ENCODE data around the gene STK32B. TPM values are rescaled to one million over a fixed set of nuclear protein-coding genes. Genes with fewer than 3 reads are reported as not detected.

Gene STK32B
- total RNA-seq, 1 donor from 2014 or later = 3.5 TPM

- H3K27me3 Mint-ChIP-seq (ENCODE audit: low read depth) = no peaks in the 10 kb centered on the region
- no peak overlapping the region for H3K4me3 Mint-ChIP-seq
- no peak for TF ChIP-seq CTCF (conservative IDR thresholded peaks at IDR 0.05)
- no peaks in the 10 kb centered on the region for H3K9me3 Mint-ChIP-seq
- DNase-seq (ENCODE audit: low read depth, low spot score) = no peak
- no peaks in the 10 kb centered on the region for H3K4me1 Mint-ChIP-seq
- H3K27ac Mint-ChIP-seq (ENCODE audit: unreplicated experiment) = no peak overlapping the region
- no peaks in the 10 kb centered on the region for H3K36me3 Mint-ChIP-seq (ENCODE audit: low read depth)
Observed at GRCh38 chr4:5067908-5068307, 16.6 kb downstream of the STK32B start.

GRCh38 chr4:5069901-5070300, 18.6 kb downstream of the STK32B start:
- Mint-ChIP-seq H3K36me3 (ENCODE audit: low read depth) (no peaks in the 10 kb centered on the region), H3K27ac (ENCODE audit: unreplicated experiment) (no peak overlapping the region), H3K4me3 (no peak overlapping the region), H3K27me3 (ENCODE audit: low read depth) (no peaks in the 10 kb centered on the region), H3K9me3 (no peaks in the 10 kb centered on the region), H3K4me1 (no peaks in the 10 kb centered on the region)
- no peak for DNase-seq (ENCODE audit: low read depth, low spot score)
- TF ChIP-seq CTCF (conservative IDR thresholded peaks at IDR 0.05) = no peak

GRCh38 chr4:5072948-5073347, 21.7 kb downstream of the STK32B start:
- no peak for TF ChIP-seq CTCF (conservative IDR thresholded peaks at IDR 0.05)
- DNase-seq (ENCODE audit: low read depth, low spot score) = no peak
- Mint-ChIP-seq H3K4me1 (no peaks in the 10 kb centered on the region), H3K36me3 (ENCODE audit: low read depth) (no peaks in the 10 kb centered on the region), H3K4me3 (no peak overlapping the region), H3K27me3 (ENCODE audit: low read depth) (no peaks in the 10 kb centered on the region), H3K27ac (ENCODE audit: unreplicated experiment) (no peak overlapping the region), H3K9me3 (peaks cover 1% of the 10 kb centered on the region)

- no peak overlapping the region for H3K4me3 Mint-ChIP-seq
- peaks cover 5% of the 10 kb centered on the region for H3K4me1 Mint-ChIP-seq
- H3K36me3 Mint-ChIP-seq (ENCODE audit: low read depth) = peaks cover 6% of the 10 kb centered on the region
- no peaks in the 10 kb centered on the region for H3K27me3 Mint-ChIP-seq (ENCODE audit: low read depth)
- H3K9me3 Mint-ChIP-seq = peaks cover 12% of the 10 kb centered on the region
- DNase-seq (ENCODE audit: low read depth, low spot score) = no peak
- no peak overlapping the region for H3K27ac Mint-ChIP-seq (ENCODE audit: unreplicated experiment)
- TF ChIP-seq CTCF (conservative IDR thresholded peaks at IDR 0.05) = no peak
Observed at GRCh38 chr4:5078009-5078408, 26.7 kb downstream of the STK32B start.

GRCh38 chr4:5079581-5079980, 28.3 kb downstream of the STK32B start:
- H3K27ac Mint-ChIP-seq (ENCODE audit: unreplicated experiment) = no peak overlapping the region
- H3K27me3 Mint-ChIP-seq (ENCODE audit: low read depth) = no peaks in the 10 kb centered on the region
- H3K36me3 Mint-ChIP-seq (ENCODE audit: low read depth) = peaks cover 10% of the 10 kb centered on the region
- peaks cover 12% of the 10 kb centered on the region for H3K9me3 Mint-ChIP-seq
- no peak for TF ChIP-seq CTCF (conservative IDR thresholded peaks at IDR 0.05)
- no peak for DNase-seq (ENCODE audit: low read depth, low spot score)
- no peak overlapping the region for H3K4me3 Mint-ChIP-seq
- H3K4me1 Mint-ChIP-seq = peaks cover 5% of the 10 kb centered on the region

Measured in neural crest cell (in vitro differentiated cells).